Sigmoid colon (tissue), 4 donors: ENCODE data around the gene MLPH.

Experiments used
- CTCF ChIP-seq, 4 experiments: fragments of 450-650 bp in 3 of 4; fragments of 200-600 bp in 1 of 4; IDR thresholded peaks; one replicate each; pipeline ENCODE4 v1.5.1; 2016 to 2019; ENCODE audit warnings: antibody characterized with exemption in 4 of 4, mild to moderate bottlenecking in 3 of 4, moderate library complexity in 2 of 4
- EP300 ChIP-seq, 4 donors: sonication (generic); formaldehyde crosslinking; IDR thresholded peaks; one replicate each; pipeline ENCODE4 v1.6.1; 2017; ENCODE audit warnings: antibody characterized with exemption in 4 of 4
- POLR2AphosphoS5 ChIP-seq, 4 donors: sonication (generic); formaldehyde crosslinking; IDR thresholded peaks; one replicate each; pipeline ENCODE4 v1.6.1; 2017; ENCODE audit warnings: antibody characterized with exemption in 4 of 4

- TF ChIP-seq CTCF (IDR thresholded peaks at IDR 0.05) = no peak
- no peak for TF ChIP-seq POLR2AphosphoS5 (IDR thresholded peaks at IDR 0.05)
- TF ChIP-seq EP300 (IDR thresholded peaks at IDR 0.05) = no peak
These were observed 1.7 kb upstream of the MLPH start for GRCh38 chr2:237485304-237485703.
